Mononuclear cell (primary cell): ENCODE data around the gene NMB. TPM values are rescaled to one million over a fixed set of nuclear protein-coding genes. Genes with fewer than 3 reads are reported as not detected.
A peak's percentile ranks its signal among the peaks of the same experiment; 100 is the strongest.

Experiments used
- H3K27me3 ChIP-seq: 2 replicates; pipeline ENCODE4 v1.6.0; 2011; ENCODE audit warnings: low read length, control low read depth; ENCODE audit not compliant: insufficient read depth
- H3K4me1 ChIP-seq: 2 replicates; pipeline ENCODE4 v1.5.1; 2011; ENCODE audit warnings: mild to moderate bottlenecking, low read length, control low read depth; ENCODE audit not compliant: insufficient read depth
- H3K4me3 ChIP-seq: 2 replicates; pipeline ENCODE4 v1.5.1; 2011; ENCODE audit warnings: mild to moderate bottlenecking, low read length, moderate library complexity
- H3K9me3 ChIP-seq: 2 replicates; pipeline ENCODE4 v1.5.1; 2011; ENCODE audit warnings: low read depth, mild to moderate bottlenecking, control low read depth, low read length
- total RNA-seq: library from RNA; depleted of rRNA; stranded (reverse); fragments of >200 nt; gene quantifications from one replicate; pipeline ENCODE4 v1.2.3, GENCODE V29; 2012

NMB gene
- total RNA-seq, 1 donor = 1.5 TPM

DNA sequence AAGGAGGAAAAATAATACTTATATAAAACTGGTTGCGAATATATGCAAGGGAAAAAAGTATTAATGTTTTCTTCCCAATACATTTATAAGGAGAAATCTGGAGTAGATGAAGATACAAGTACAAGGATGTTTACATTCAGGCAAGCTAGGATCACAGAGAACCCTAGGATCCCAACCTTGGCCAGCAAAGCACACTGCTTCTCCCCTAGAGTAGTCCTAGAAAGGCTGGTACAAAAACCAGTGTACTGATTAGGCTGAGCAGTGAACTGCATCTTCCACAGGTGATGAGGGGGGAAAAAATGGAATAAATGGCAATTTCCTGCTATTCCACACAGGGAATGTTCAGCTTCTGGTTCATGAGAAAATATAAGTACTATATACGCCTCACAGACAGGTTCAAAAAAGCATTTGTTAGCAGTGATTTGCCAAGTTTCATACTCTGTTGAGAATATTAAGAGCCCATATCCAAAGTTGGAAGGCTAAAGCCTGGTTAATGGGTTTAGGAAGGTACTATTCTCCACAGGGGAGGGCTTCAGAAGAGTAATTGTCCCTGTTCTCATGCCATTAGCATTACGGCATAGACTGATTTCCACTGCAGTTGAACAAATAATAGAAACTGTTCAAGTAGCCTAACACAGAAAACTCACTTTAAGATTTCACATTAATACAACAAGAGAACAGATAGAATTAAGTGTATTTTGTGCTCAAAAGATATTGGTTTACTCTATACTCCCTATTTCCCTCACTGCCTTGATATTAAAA is 10.4 kb upstream of the NMB start:
- Histone ChIP-seq H3K9me3 (no peaks in the 10 kb centered on the region), H3K27me3 (no peaks in the 10 kb centered on the region), H3K4me1 (no peaks in the 10 kb centered on the region)

DNA sequence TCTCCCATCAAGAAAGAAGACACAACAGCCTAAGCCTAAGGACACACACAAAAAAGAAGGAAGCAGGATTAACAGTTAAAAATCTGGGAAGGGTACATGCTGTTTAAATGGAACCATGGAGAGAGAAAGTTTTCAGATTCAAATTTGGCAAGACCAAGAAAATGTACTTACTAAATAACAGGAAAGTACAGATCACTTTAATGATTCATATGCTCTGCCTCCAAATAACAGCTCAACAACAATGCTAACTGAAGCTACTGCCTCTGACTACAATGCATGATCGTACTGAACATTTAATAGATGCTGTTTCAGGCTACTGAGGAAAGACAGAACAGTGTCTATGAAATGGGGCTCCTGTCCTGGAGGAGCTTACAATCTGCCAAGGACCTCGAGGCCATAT is 8.4 kb upstream of the NMB start:
- H3K4me3 ChIP-seq = no peak overlapping the region
- no peaks in the 10 kb centered on the region for H3K4me1 ChIP-seq
- H3K27me3 ChIP-seq = no peaks in the 10 kb centered on the region
- no peaks in the 10 kb centered on the region for H3K9me3 ChIP-seq

More for the DNA sequence above, 10.4 kb upstream of the NMB start:
- H3K4me3 ChIP-seq = no peak overlapping the region

DNA sequence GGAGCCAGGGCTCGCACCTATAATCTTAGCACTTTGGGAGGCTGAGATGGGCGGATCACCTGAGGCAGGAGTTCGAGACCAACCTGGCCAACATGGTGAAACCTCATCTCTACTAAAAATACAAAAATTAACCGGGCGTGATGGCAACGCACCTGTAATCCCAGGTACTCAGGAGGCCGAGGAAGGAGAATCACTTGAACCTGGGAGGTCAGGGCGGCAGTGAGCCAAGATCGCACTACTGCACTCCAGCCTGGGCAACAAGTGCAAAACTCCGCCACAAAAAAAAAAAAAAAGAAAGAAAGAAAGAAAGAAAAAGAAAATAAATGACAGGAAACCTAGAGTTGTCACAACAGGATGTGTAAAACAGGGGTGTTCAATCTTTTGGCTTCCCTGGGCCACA is 3.0 kb upstream of the NMB start:
- Histone ChIP-seq H3K4me3 (no peak overlapping the region), H3K27me3 (no peaks in the 10 kb centered on the region), H3K4me1 (peaks cover 15% of the 10 kb centered on the region), H3K9me3 (no peaks in the 10 kb centered on the region)

DNA sequence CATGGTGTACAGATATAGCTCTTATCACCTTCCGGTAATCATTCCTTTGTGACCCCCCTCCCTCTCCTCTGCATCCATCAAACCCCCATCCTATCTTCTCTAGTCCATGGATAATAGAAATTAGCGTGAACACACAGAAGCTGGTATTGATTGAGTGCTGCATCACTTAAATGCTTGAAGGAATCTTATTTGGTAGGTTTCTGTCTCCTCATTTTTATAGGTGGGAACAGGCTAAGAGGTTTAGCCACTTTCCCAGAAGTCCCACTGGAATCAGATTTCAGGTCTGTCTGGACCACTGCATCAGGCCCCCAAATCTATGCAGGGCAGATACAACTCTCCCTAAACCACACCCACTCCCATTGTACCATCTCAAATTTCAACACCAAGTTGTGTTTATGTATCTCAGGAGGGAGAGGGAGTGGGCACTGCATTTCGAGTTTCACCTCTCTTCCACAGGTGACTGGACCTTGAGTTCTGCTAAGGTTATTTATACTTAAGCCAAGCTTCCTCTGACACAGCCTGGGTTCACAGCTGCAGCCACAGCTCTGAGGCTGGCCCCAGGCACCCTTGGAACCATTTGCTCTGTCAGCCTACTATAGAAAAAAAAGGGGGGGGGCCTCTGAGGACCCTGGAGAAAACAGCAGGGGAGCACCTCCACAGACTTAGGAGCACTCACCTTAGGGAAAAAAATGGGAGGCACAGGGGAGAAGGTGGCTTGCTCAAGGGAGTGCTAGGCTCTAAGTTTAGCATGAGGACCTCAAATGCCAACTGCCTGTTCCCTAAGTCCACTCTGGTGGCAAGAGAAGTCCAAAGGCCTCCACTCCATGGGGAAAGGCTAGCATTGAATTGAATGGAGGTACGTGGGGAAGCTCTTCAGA is 2.1 kb upstream of the NMB start:
- H3K4me1 ChIP-seq = peaks cover 16% of the 10 kb centered on the region
- H3K4me3 ChIP-seq = no peak overlapping the region
- H3K9me3 ChIP-seq = no peaks in the 10 kb centered on the region
- no peaks in the 10 kb centered on the region for H3K27me3 ChIP-seq

DNA sequence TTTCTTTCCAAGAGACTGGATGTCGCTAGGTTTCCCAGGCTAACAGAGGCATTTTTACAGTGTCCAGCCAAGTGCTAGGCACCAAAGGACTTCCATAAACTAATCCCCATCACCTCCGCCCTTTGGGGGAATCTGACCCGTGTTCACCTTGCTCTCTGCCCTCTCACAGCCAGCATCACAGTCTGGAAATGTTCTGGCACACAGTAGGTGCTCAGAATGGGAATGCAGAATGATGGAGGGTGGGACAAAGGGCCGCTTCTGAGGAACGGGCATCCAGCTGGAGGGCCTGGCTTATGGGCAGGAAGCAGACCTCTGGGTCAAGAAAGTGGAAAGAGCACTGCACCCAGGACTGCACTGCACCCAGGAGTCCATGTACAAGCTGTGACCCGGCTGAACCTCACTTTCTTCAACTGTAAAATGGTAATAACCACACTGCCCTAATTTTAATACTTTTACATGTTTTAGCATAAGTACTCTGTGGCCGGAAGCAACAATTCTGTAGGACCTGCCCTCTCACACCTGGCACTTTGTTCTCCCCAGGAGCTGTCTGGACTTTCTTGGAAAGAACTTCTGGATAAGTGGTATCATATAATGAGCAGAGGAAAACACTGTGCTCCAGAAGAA is 901 bp upstream of the NMB start:
- peak overlapping the region; percentile 48 for H3K4me3 ChIP-seq
- no peaks in the 10 kb centered on the region for H3K27me3 ChIP-seq
- no peaks in the 10 kb centered on the region for H3K9me3 ChIP-seq
- H3K4me1 ChIP-seq = peaks cover 21% of the 10 kb centered on the region

DNA sequence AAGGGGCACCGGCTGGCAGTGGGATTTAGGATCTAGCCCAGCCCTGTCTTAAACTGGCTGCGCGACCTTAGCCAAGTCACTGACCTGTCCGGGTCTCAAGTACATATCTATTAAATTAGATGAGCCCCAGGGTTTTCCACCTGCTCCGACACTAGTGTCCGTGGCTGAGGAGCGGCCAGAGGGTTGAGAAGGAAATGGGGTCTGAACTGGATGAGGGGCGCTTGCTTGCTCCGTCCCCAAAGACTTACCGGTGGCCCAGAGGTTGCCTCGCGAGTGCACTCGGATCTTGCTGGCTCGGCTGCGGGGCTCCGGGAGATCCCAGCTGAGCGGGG is 285 bp downstream of the NMB start:
- Histone ChIP-seq H3K4me1 (peaks cover 32% of the 10 kb centered on the region), H3K27me3 (no peaks in the 10 kb centered on the region), H3K9me3 (no peaks in the 10 kb centered on the region), H3K4me3 (peak overlapping the region; percentile 48)

DNA sequence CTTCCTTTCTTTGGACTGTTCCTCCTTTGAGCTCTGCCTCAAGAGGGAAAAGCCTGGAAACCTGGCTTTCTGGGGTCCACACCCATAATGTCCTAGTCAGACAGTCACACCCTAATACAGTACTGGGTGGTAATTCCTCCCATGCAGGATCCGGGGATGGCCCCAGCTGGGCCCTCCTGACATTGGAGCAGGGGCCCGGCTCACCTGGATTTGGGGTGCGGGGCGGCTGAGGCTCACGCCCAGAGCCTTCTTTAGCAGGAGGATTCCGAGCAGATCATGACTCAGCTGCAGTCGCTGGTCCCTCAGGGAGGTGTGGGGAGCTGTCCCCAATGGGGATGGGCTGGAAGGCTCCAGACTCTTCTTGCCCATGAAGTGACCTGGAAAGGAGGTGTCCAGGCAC is 1.0 kb downstream of the NMB start:
- Histone ChIP-seq H3K9me3 (no peaks in the 10 kb centered on the region), H3K4me1 (peaks cover 34% of the 10 kb centered on the region), H3K4me3 (no peak overlapping the region), H3K27me3 (no peaks in the 10 kb centered on the region)

DNA sequence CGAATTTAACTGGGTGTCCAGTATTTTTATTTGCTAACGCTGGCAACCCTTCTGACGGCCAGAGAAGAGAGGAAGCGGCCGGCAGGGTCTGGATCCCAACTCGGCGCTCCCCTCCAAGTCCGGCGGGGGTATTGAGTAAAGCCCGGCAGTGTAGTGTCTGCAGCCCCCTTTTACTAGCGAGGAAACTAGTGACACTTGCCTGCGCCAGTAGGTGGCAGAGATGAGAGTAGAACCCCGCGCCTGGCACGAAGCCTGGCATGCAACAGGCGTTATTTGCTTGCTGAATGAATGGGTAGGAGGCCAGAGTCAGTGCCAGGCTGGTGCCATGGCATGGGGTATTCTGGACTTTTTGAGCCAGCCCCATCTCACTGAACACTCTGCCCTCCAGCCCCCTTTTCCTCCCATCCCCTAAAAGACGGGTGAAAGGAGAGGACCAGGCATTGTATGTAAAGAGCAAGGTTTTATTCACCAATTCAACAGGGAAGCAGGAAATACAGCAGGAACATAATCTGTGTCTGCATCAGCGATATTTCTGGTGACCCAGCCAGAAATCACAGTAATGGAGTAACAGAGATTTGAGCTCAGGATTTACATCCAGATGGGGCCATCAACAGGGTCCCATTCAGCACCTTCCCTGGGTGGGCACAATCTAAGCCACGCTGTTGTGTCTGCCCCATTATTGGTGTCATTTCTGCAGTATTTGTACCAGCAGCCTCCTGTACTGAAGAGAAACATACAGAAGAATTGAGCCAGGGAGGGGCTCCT is 3.1 kb downstream of the NMB start:
- Histone ChIP-seq H3K27me3 (no peaks in the 10 kb centered on the region), H3K4me1 (peaks cover 34% of the 10 kb centered on the region), H3K9me3 (no peaks in the 10 kb centered on the region), H3K4me3 (peak overlapping the region; percentile 84)

DNA sequence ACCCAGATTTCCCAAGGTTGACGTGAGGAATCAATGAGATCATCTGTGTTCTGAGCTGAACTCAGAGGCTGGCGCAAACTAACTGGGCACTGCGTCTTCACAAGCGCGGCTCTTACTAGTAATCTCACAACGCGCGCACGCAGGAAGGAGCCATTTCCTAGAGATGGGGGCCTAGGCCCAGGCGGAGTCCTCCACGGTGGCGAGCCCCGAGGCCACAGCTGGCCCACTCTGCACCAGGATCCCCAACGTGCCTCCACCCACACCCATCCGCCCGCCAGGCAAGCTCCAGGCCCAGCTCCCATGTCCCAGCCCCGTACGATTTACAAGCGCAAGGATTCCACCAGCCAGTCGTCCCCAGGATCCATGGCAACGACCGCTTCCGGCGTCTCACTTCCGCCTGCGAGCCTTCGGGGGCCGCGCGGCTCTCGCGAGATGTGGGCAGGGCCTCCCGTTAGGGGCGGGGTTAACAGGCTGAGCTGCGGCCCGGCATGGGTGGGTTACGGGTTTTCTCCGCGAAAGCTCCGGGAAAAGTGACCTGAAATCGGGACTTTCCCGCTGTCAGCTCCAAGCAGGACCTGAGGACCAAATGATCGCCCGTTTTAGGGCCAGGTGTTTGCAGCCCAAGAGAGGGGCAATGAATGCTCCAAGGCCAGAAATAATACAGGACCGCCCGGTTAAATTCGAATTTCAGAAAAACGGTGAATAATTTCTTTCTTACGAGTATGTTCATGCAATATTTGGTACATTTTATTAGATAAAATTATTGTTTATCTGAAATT is 3.9 kb downstream of the NMB start, which contains the start of gene WDR73:
TSS of gene WDR73 (minus strand) at position 374 of the 779 bp plus-strand sequence. CDS start at position 365, 9 bp downstream.
- H3K4me3 ChIP-seq = peak within 1 kb of the TSS; percentile 84
- peaks cover 33% of the 10 kb centered on the region for H3K4me1 ChIP-seq
- H3K27me3 ChIP-seq = no peaks in the 10 kb centered on the region
- no peaks in the 10 kb centered on the region for H3K9me3 ChIP-seq

DNA sequence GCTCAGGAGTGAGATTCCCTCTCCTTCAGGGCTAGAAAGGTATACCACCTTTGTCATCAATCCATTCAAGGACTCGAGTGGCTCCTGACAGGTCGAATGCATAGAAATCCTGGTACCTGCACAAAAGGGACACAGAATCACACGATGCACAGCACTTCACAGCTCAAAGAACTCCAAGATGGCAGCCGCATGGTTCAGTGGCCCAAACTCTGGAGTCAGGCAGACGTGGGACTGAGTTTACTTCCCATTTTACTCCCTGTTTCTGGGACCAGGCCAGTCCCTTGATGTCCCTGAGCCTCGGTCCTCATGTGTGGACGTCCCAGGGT is 4.5 kb downstream of the NMB start:
- Histone ChIP-seq H3K4me1 (peaks cover 32% of the 10 kb centered on the region), H3K4me3 (peak overlapping the region; percentile 84), H3K27me3 (no peaks in the 10 kb centered on the region)

DNA sequence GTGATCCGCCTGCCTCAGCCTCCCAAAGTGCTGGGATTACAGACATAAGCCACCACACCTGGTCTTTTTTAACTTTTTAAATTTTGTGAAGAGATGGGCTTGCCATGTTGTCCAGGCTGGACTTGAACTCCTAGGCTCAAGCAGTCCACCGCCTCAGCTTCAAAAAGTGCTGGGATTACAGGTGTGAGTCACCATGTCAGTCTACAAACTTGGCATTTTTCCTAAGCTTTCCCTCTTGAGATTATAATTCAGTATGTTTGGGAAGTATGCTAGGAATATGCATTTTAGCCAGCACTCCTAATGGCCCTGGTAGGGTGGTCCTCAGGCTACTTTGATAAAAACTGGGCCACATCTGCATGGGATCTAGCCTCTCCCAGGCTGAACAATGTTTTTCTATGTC is 8.3 kb downstream of the NMB start:
- peaks cover 22% of the 10 kb centered on the region for H3K4me1 ChIP-seq
- no peaks in the 10 kb centered on the region for H3K9me3 ChIP-seq
- no peak overlapping the region for H3K4me3 ChIP-seq
- no peaks in the 10 kb centered on the region for H3K27me3 ChIP-seq

More for the DNA sequence above, 4.5 kb downstream of the NMB start:
- H3K9me3 ChIP-seq = no peaks in the 10 kb centered on the region

DNA sequence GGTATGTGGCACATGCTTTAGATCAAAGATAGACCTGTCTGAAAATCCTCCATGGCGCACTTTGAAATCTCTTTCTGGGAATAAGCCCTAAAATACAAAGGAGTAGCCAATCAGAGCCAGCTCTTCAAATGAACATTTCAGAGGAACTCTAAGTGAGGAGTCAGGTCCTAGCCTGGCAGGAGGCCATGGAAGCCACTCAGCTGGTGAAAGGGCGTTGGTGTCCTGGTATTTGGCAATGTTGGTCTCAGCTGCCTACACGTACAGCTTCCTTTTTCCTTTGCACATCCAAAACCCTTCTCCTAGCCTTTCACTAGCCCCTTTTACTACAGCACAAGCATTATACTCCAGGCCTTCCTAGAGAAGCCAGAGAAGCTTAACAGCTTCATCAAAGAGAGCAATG is 9.5 kb downstream of the NMB start:
- Histone ChIP-seq H3K4me1 (peaks cover 18% of the 10 kb centered on the region), H3K27me3 (no peaks in the 10 kb centered on the region), H3K4me3 (no peak overlapping the region), H3K9me3 (no peaks in the 10 kb centered on the region)

DNA sequence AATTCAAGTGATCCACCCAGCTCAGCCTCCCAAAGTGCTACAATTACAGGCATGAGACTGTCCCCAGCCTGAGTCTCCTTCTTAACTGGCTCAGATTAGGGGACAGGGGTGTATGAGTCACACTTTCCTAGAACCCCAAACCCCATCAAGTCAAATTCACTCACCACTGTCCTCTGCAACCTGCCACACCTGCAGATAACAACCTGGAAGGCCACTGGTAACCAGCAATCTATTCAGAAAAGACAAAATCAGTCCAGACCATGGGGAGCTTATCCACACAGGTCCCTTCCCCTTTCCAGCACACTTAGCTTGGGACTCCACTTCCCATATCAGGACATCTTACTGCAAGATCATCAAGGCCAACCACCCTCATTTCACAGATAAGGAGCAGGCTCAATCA is 10.3 kb downstream of the NMB start:
- Histone ChIP-seq H3K4me1 (peaks cover 10% of the 10 kb centered on the region), H3K9me3 (no peaks in the 10 kb centered on the region), H3K4me3 (no peak overlapping the region), H3K27me3 (no peaks in the 10 kb centered on the region)

DNA sequence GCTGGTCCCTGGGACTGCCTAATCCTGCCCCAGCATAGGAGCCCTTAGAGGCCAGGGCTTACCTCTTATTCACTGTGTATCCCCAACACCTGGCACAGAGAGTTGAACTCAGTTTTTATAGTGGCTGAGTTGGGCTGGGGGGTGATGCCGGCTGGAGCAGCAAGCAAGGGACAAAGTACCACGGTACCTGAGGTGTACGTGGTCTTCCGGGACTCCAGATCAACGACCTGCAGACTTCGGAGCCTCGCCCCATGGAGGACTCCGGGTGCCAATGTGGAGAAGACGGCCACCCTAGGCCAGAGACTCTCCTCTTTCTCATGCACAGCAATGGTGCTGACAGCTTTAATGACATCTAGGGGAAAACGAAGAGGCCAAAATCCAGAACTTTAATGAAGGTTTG is 12.0 kb downstream of the NMB start:
- H3K9me3 ChIP-seq = no peaks in the 10 kb centered on the region
- H3K4me1 ChIP-seq = peaks cover 8% of the 10 kb centered on the region
- no peaks in the 10 kb centered on the region for H3K27me3 ChIP-seq
- no peak overlapping the region for H3K4me3 ChIP-seq
